ENCODE measurements around the gene PLEKHG3.

Gene PLEKHG3

DNA sequence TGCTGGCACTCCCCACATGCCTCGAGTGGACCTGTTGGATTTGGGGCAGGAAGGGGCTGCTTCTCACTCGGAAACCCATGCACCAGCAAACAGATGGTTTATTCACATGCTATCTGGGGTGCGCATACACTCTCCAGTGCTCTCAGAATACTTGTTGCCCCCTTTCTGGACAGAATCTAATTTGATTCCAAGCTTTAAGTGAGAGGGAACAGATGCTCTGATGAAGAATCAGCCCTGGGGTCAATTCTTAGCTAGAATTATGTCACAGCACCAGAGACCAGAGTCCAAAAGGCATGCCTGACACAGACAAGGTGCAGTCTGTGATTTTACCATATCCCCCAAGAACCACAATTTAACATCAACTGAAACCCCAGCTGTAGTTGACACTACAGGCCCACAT, 91.7 kb downstream of the PLEKHG3 start:
- TF ChIP-seq TAF1 (IDR thresholded peaks at IDR 0.05; ENCODE audit: low read depth, low read length), result no peak
- FAIRE-seq (no peak), DNase-seq (ENCODE audit: insufficient read length, low spot score) (no peak)

GRCh38 chr14:64796369-64796768, 92.1 kb downstream of the PLEKHG3 start:
- no peak for TF ChIP-seq POLR2A (IDR thresholded peaks at IDR 0.05; ENCODE audit: low read depth, low read length)
- no peak for TF ChIP-seq TAF1 (IDR thresholded peaks at IDR 0.05; ENCODE audit: low read depth, low read length)
- TF ChIP-seq POU2F2 (IDR thresholded peaks at IDR 0.05; ENCODE audit: low read depth, low read length), result no peak
- TF ChIP-seq PAX5 (IDR thresholded peaks at IDR 0.05; ENCODE audit: insufficient read depth, low read length, severe bottlenecking), result no peak
- TF ChIP-seq POLR2AphosphoS5 (IDR thresholded peaks at IDR 0.05; ENCODE audit: low read depth, low read length), result no peak
- no peak for TF ChIP-seq SPI1 (IDR thresholded peaks at IDR 0.05; ENCODE audit: low read depth, low read length)
- FAIRE-seq, result no peak
- no peak for DNase-seq (ENCODE audit: insufficient read length, low spot score)

DNA sequence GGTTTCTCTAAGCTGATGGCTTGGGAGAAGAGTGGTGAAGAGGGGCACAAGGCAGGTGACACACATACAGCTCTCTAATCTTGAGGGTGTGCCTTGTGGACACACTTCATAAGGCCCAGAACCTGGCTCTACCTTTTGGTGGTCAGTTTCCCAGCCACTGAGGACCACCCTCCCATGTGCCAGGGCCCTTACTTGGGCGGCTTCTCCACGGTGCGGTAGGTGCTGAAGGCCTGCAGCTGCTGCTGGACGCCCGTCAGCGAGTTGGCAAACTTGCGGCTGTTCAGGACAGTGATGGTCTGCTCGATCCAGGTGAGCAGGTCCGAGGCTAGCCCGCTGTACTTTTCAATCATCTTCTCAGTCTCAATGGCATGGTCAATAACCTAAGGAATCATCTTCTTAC, 95.3 kb downstream of the PLEKHG3 start:
- DNase-seq (ENCODE audit: insufficient read length, low spot score), result no peak
- TF ChIP-seq PAX5 (IDR thresholded peaks at IDR 0.05; ENCODE audit: insufficient read depth, low read length, severe bottlenecking) (no peak), POU2F2 (IDR thresholded peaks at IDR 0.05; ENCODE audit: low read depth, low read length) (no peak), POLR2A (IDR thresholded peaks at IDR 0.05; ENCODE audit: low read depth, low read length) (no peak), TAF1 (IDR thresholded peaks at IDR 0.05; ENCODE audit: low read depth, low read length) (no peak), SPI1 (IDR thresholded peaks at IDR 0.05; ENCODE audit: low read depth, low read length) (no peak), POLR2AphosphoS5 (IDR thresholded peaks at IDR 0.05; ENCODE audit: low read depth, low read length) (no peak)
- no peak for FAIRE-seq

All from GM12891 (cell line).